GM13977 (cell line): ENCODE data around the gene ZFP36.

Experiments
- DNase-seq: peaks from one replicate; pipeline ENCODE4 v3.0.0; 2012; ENCODE audit warnings: low spot score
- in situ Hi-C: fragments of 300-500 bp; cut with MboI; formaldehyde crosslinking; loops from one replicate; pipeline ENCODE4 v1.12.0; 2022; ENCODE audit warnings: low sequenced_read_pairs, low pct_unique_long_range_greater_than_20kb, mixed read lengths, inconsistent platforms; ENCODE audit not compliant: unreplicated experiment
- TF ChIP-seq, protein P1 (sequence below): IDR thresholded peaks from 2 replicates; pipeline ENCODE4 v1.5.1; 2012; ENCODE audit warnings: mild to moderate bottlenecking, control low read depth; ENCODE audit not compliant: insufficient read depth; ENCODE audit errors: extremely low read depth, missing control alignments

The ZFP36 gene

DNA sequence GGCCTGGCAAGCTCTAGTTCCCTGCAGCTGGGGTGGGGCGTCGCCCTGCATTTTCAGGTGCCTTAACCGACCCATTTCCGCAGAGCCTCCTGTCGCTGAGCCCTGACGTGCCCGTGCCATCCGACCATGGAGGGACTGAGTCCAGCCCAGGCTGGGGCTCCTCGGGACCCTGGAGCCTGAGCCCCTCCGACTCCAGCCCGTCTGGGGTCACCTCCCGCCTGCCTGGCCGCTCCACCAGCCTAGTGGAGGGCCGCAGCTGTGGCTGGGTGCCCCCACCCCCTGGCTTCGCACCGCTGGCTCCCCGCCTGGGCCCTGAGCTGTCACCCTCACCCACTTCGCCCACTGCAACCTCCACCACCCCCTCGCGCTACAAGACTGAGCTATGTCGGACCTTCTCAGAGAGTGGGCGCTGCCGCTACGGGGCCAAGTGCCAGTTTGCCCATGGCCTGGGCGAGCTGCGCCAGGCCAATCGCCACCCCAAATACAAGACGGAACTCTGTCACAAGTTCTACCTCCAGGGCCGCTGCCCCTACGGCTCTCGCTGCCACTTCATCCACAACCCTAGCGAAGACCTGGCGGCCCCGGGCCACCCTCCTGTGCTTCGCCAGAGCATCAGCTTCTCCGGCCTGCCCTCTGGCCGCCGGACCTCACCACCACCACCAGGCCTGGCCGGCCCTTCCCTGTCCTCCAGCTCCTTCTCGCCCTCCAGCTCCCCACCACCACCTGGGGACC is 1.2 kb downstream of the ZFP36 start:
- TF ChIP-seq, protein P1, sequence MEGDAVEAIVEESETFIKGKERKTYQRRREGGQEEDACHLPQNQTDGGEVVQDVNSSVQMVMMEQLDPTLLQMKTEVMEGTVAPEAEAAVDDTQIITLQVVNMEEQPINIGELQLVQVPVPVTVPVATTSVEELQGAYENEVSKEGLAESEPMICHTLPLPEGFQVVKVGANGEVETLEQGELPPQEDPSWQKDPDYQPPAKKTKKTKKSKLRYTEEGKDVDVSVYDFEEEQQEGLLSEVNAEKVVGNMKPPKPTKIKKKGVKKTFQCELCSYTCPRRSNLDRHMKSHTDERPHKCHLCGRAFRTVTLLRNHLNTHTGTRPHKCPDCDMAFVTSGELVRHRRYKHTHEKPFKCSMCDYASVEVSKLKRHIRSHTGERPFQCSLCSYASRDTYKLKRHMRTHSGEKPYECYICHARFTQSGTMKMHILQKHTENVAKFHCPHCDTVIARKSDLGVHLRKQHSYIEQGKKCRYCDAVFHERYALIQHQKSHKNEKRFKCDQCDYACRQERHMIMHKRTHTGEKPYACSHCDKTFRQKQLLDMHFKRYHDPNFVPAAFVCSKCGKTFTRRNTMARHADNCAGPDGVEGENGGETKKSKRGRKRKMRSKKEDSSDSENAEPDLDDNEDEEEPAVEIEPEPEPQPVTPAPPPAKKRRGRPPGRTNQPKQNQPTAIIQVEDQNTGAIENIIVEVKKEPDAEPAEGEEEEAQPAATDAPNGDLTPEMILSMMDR = no peak
- no peak for DNase-seq
- in situ Hi-C loops = no loop called here

DNA sequence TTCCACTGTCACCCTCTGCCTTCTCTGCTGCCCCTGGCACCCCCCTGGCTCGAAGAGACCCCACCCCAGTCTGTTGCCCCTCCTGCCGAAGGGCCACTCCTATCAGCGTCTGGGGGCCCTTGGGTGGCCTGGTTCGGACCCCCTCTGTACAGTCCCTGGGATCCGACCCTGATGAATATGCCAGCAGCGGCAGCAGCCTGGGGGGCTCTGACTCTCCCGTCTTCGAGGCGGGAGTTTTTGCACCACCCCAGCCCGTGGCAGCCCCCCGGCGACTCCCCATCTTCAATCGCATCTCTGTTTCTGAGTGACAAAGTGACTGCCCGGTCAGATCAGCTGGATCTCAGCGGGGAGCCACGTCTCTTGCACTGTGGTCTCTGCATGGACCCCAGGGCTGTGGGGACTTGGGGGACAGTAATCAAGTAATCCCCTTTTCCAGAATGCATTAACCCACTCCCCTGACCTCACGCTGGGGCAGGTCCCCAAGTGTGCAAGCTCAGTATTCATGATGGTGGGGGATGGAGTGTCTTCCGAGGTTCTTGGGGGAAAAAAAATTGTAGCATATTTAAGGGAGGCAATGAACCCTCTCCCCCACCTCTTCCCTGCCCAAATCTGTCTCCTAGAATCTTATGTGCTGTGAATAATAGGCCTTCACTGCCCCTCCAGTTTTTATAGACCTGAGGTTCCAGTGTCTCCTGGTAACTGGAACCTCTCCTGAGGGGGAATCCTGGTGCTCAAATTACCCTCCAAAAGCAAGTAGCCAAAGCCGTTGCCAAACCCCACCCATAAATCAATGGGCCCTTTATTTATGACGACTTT is 2.0 kb downstream of the ZFP36 start:
- in situ Hi-C loops = no loop called here
- TF ChIP-seq, protein P1 = no peak
- no peak for DNase-seq

DNA sequence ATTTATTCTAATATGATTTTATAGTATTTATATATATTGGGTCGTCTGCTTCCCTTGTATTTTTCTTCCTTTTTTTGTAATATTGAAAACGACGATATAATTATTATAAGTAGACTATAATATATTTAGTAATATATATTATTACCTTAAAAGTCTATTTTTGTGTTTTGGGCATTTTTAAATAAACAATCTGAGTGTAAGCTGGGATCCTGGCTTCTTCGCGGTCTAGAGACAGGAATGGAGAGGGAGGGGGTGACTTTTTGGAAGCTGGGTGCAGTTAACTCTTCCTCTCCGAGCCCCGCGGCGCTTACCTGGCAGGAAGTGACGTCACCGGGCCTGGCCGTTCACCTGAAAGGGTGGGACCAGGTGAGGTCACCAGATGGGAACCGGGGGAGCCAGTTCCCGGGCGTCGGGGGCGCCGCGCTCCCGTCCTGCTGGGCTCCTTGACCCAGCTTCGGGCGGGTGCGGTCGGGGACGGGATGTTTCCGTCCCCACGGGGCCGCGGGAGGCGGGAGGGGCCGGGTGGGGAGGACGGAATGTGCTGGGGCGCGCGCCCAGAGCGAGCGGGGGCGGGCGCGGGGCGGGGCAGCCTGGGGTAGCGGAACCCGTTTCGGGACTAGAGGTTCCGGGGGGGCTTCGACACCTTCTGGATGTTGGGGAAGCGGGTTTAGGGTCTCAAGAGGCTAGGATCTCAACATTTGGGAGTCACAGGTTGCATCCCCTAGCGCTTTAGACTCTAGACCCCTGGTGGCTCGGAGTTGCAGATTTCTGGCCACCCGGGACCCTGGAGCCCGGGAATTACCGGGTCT is 2.8 kb downstream of the ZFP36 start:
- in situ Hi-C loops = no loop called here
- DNase-seq = peak; percentile 72
- TF ChIP-seq, protein P1 = no peak

DNA sequence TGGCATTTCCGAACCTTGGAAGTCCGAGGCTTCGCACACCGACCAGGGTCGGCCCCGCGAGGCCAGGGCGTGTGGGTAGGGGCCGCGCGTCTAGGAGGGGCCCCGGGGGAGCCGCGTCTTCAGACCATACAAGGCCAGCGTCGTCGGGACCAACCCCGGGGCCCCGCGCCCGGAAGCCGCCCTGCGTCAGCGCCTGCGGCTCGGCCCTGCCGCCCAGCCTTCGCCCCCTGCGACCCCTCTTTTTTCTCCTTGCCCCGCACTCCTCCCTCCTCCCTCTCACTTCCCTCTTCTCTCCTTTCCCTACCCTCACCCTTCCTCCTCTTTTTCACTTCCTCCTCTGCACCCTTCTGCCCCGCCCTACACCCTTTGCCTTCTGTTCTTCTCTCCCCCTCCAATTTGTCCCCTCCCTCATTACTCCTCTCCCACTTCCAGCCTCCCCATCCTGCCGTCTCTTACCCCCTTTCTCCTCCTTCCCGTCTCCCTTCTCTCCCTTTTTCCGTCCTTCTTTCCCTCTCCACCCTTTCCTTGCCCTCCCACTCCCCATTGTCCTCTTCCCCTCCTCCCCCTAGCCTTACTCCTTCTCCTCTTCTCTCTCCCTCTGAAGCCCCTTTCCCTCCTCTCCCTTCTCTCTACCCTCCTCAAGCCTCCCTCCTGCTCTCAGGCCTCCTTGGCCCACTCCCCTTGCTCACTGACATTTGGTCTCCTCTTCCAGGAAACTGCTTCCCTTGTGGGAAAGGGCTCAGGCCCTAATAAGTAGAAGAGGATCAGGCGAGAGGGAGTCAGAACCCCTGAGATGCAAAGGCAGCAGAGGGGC is 3.6 kb downstream of the ZFP36 start:
- TF ChIP-seq, protein P1 = no peak
- in situ Hi-C loops = no loop called here
- peak; percentile 84 for DNase-seq

DNA sequence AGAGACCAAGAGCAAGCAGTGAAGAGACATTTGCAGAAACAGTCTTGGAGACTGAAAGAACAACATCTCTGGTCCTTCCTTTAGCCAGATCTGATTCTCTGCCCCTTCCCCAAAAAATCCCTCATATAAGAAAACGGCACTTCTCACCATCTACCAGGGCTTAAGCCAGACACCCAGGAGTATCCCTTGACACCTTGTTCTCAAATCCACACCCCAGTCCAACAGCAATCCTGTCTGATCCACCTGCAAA is 4.1 kb downstream of the ZFP36 start:
- TF ChIP-seq, protein P1 = no peak
- in situ Hi-C loops = no loop called here
- DNase-seq = no peak
